K562 (cell line): ENCODE results near the gene MED15. TPM values are rescaled to one million over a fixed set of nuclear protein-coding genes. Genes with fewer than 3 reads are reported as not detected.

ENCODE experiments used
- CEBPG ChIP-seq, 3 experiments: fragments of 200-800 bp in 1 of 3; sonication (Bioruptor generic) in 1 of 3; sonication (generic) in 1 of 3; formaldehyde crosslinking in 1 of 3; IDR thresholded peaks in 2 of 3; conservative IDR thresholded peaks in 1 of 3; 2 replicates each; pipeline versions ENCODE4 v1.6.1 to v1.8.0; 2016 to 2022; ENCODE audit warnings: missing compliant biosample characterization in 2 of 3, missing genetic modification characterization in 2 of 3, mild to moderate bottlenecking in 1 of 3, missing genetic modification reagents in 1 of 3
- DEAF1 ChIP-seq: fragments of 450-650 bp; formaldehyde crosslinking; IDR thresholded peaks from 2 replicates; pipeline ENCODE4 v1.4.0; 2020; ENCODE audit warnings: mild to moderate bottlenecking, moderate library complexity
- EHMT2 ChIP-seq: fragments of 450-650 bp; IDR thresholded peaks from 2 replicates; pipeline ENCODE4 v1.6.1; 2018; ENCODE audit warnings: antibody characterized with exemption
- ELF1 ChIP-seq: fragments of 200-800 bp; sonication (Bioruptor generic); IDR thresholded peaks from 2 replicates; pipeline ENCODE4 v1.6.1; 2016; ENCODE audit warnings: missing genetic modification characterization, missing compliant biosample characterization
- ETV5 ChIP-seq: sonication (generic); formaldehyde crosslinking; IDR thresholded peaks from 2 replicates; pipeline ENCODE4 v1.4.0; 2020; ENCODE audit warnings: low read depth, mild to moderate bottlenecking, missing genetic modification reagents
- FOXP1 ChIP-seq: sonication (generic); formaldehyde crosslinking; IDR thresholded peaks from 2 replicates; pipeline ENCODE4 v1.8.0; 2022; ENCODE audit warnings: mild to moderate bottlenecking, missing genetic modification reagents
- ILF3 ChIP-seq: fragments of 450-650 bp; IDR thresholded peaks from 2 replicates; pipeline ENCODE4 v1.6.1; 2018; ENCODE audit warnings: antibody characterized with exemption, mild to moderate bottlenecking, moderate library complexity, borderline replicate concordance
- MCM3 ChIP-seq: fragments of 450-650 bp; IDR thresholded peaks from 2 replicates; pipeline ENCODE4 v1.6.1; 2016
- NFXL1 ChIP-seq: fragments of 450-650 bp; formaldehyde crosslinking; IDR thresholded peaks from 2 replicates; pipeline ENCODE4 v1.4.0; 2021; ENCODE audit warnings: mild to moderate bottlenecking
- PTRF ChIP-seq: fragments of 450-650 bp; IDR thresholded peaks from 2 replicates; pipeline ENCODE4 v1.6.1; 2016; ENCODE audit warnings: mild to moderate bottlenecking, missing genetic modification characterization, missing compliant biosample characterization
- SRF ChIP-seq, 2 experiments: fragments of 250-450, 450-650 bp in 1 of 2; sonication (Bioruptor Pico) in 1 of 2; sonication (generic) in 1 of 2; formaldehyde crosslinking; IDR thresholded peaks; 2 replicates each; pipeline versions ENCODE4 v1.5.0 to v1.5.1; 2020 to 2022; ENCODE audit warnings: mild to moderate bottlenecking in 1 of 2, missing genetic modification reagents in 1 of 2
- TBL1XR1 ChIP-seq, 2 experiments: IDR thresholded peaks; 2 replicates each; pipeline ENCODE4 v1.6.1; 2012; ENCODE audit warnings: improper control_type of control experiment in 2 of 2, low read length in 2 of 2, mild to moderate bottlenecking in 1 of 2
- TEAD4 ChIP-seq, 2 experiments: sonication (generic) in 1 of 2; formaldehyde crosslinking in 1 of 2; IDR thresholded peaks; 2 replicates each; pipeline versions ENCODE4 v1.6.1 to v1.8.0; 2012 to 2022; ENCODE audit warnings: borderline replicate concordance in 1 of 2, inconsistent platforms in 1 of 2, low read length in 1 of 2, mild to moderate bottlenecking in 1 of 2, missing genetic modification reagents in 1 of 2
- XRCC5 ChIP-seq: fragments of 200-400 bp; formaldehyde crosslinking; IDR thresholded peaks from 2 replicates; pipeline ENCODE4 v1.6.1; 2017; ENCODE audit warnings: low read depth, mild to moderate bottlenecking, low read length
- ZNF12 ChIP-seq: sonication (generic); formaldehyde crosslinking; IDR thresholded peaks from 2 replicates; pipeline ENCODE4 v1.4.0; 2020; ENCODE audit warnings: mild to moderate bottlenecking, missing genetic modification reagents
- ZNF431 ChIP-seq: sonication (generic); formaldehyde crosslinking; IDR thresholded peaks from 2 replicates; pipeline ENCODE4 v1.8.0; 2022; ENCODE audit warnings: mild to moderate bottlenecking, missing genetic modification reagents
- polyA plus RNA-seq, 8 experiments: library from polyadenylated mRNA; depleted of rRNA in 4 of 8; stranded (reverse) in 5 of 8; unstranded in 3 of 8; fragments of >200 nt; fragmentation: Nextera tagmentation in 2 of 8; fragmentation: Illumina TruSeq in 1 of 8; extraction: Ambion mirVana in 2 of 8; extraction: Trizol in 1 of 8; gene quantifications; 2 replicates each; pipeline versions ENCODE4 v1.2.1 to v1.2.3, GENCODE V29; 2011 to 2014; ENCODE audit warnings: inconsistent platforms in 1 of 8, missing spikeins in 1 of 8
- total RNA-seq, 7 experiments: library from RNA; depleted of rRNA in 6 of 7; stranded (reverse); fragments of >200 nt in 6 of 7; fragmentation: Illumina TruSeq in 2 of 7; extraction: Trizol in 2 of 7; gene quantifications; 2 replicates each; pipeline versions ENCODE4 v1.2.1 to v1.2.3, GENCODE V29; 2011 to 2021; ENCODE audit warnings: low replicate concordance in 1 of 7
- TF ChIP-seq, protein P1 (sequence below), 2 experiments: fragments of 450-650 bp in 1 of 2; sonication (generic) in 1 of 2; formaldehyde crosslinking; conservative IDR thresholded peaks; 2 replicates each; pipeline versions ENCODE4 v1.4.0 to v1.8.1; 2020 to 2022; ENCODE audit warnings: mild to moderate bottlenecking in 1 of 2, missing genetic modification reagents in 1 of 2
- TF ChIP-seq, protein P2 (sequence below): fragments of 450-650 bp; formaldehyde crosslinking; conservative IDR thresholded peaks from 2 replicates; pipeline ENCODE4 v1.4.0; 2022; ENCODE audit warnings: mild to moderate bottlenecking, missing genetic modification characterization
- TF ChIP-seq, protein P3 (sequence below): sonication (generic); formaldehyde crosslinking; IDR thresholded peaks from 2 replicates; pipeline ENCODE4 v1.8.0; 2022; ENCODE audit warnings: missing genetic modification reagents, mild to moderate bottlenecking, moderate library complexity, borderline replicate concordance

Gene MED15
- total and polyA plus RNA-seq, 9 of the 15 experiments (the other 6 are each of a cell fraction or from before 2014, with no cell fraction given) = 4.0 to 271 (median 60.1) TPM

DNA sequence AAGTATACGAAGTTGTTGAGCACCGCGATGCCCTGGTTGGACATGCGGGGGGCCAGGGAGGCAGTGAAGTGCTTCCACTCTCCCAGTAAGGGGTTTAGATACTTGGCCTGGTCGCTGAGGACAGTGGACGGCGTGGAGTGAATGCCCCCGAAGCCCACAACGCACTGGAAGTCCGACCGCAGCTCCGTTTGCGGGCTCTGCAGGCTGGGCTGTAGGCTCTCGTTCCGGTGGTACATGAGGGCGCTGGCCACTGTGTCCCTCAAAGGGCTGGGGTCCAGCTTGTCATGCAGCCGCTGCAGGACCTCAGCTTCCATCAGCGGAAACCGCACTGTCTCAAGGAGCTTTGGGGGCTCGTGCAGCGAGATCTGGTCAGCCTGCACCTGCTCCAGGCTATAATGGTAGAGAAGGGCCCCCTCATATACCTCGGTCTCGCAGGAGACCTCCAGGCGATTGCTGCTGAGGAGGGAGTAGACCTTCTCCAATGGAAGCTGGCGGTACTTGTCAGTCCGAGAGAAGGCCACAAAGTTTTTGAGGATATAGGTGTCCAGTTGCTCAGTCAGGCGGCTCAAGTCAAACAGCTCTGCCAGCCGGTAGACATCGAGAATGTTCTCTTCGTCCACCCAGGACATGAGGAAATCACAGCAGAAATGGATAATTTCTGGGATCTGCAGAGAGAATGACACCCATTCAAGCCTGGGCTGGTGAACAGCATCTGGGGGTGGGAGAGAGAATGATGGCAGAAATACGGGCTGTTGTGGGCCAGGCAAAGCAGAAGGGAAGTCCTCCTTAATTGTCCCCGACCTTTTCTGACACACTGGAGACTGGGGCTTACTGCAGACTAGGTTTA is 42.3 kb upstream of the MED15 start (continued):
- TF ChIP-seq ETV5 (CRISPR knock-in tag) = peak; percentile 56
- TF ChIP-seq FOXP1 (CRISPR knock-in tag) = peak; percentile 0; the same call in 1 of the 2 replicates
- TF ChIP-seq, protein P1, sequence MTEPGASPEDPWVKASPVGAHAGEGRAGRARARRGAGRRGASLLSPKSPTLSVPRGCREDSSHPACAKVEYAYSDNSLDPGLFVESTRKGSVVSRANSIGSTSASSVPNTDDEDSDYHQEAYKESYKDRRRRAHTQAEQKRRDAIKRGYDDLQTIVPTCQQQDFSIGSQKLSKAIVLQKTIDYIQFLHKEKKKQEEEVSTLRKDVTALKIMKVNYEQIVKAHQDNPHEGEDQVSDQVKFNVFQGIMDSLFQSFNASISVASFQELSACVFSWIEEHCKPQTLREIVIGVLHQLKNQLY (CRISPR knock-in tag; conservative IDR thresholded peaks at IDR 0.05) = no peak
- TF ChIP-seq ZNF12 (CRISPR knock-in tag) = peak; percentile 47; the same call in 1 of the 2 replicates
- no peak for TF ChIP-seq PTRF (tag)
- no peak for TF ChIP-seq DEAF1 (CRISPR knock-in tag)
- peak; percentile 64; the same call in 1 of the 2 replicates for TF ChIP-seq ZNF431 (CRISPR knock-in tag)
- TF ChIP-seq, protein P2, sequence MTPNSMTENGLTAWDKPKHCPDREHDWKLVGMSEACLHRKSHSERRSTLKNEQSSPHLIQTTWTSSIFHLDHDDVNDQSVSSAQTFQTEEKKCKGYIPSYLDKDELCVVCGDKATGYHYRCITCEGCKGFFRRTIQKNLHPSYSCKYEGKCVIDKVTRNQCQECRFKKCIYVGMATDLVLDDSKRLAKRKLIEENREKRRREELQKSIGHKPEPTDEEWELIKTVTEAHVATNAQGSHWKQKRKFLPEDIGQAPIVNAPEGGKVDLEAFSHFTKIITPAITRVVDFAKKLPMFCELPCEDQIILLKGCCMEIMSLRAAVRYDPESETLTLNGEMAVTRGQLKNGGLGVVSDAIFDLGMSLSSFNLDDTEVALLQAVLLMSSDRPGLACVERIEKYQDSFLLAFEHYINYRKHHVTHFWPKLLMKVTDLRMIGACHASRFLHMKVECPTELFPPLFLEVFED (CRISPR knock-in tag) = peak; percentile 66; the same call in 1 of the 2 replicates
- 0 out of 2 replicates have a peak, but pooled peaks have one; percentile 17 for TF ChIP-seq CEBPG (CRISPR knock-in tag; IDR thresholded peaks at IDR 0.05)
- TF ChIP-seq CEBPG (tag; conservative IDR thresholded peaks at IDR 0.05 in 1 of 2, IDR thresholded peaks at IDR 0.05 in 1 of 2) = no peak
- TF ChIP-seq MCM3 = no peak
- TF ChIP-seq TBL1XR1 (IDR thresholded peaks at IDR 0.05; ENCODE audit: low read length in 2 of 2) = peak in 1 of 2 experiments; percentile 1; a peak in 1 of 4 replicates
- no peak for TF ChIP-seq NFXL1
- TF ChIP-seq SRF (CRISPR knock-in tag; IDR thresholded peaks at IDR 0.05) = peak in 1 of 2 experiments; percentile 31; a peak in 1 of 4 replicates
- TF ChIP-seq ILF3 = no peak
- TF ChIP-seq TEAD4 (IDR thresholded peaks at IDR 0.05; ENCODE audit: low read length) = no peak
- 0 out of 2 replicates have a peak, but pooled peaks have one; percentile 20 for TF ChIP-seq TEAD4 (CRISPR knock-in tag; IDR thresholded peaks at IDR 0.05; ENCODE audit: borderline replicate concordance)
- no peak for TF ChIP-seq ELF1
- TF ChIP-seq, protein P3, sequence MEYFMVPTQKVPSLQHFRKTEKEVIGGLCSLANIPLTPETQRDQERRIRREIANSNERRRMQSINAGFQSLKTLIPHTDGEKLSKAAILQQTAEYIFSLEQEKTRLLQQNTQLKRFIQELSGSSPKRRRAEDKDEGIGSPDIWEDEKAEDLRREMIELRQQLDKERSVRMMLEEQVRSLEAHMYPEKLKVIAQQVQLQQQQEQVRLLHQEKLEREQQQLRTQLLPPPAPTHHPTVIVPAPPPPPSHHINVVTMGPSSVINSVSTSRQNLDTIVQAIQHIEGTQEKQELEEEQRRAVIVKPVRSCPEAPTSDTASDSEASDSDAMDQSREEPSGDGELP (CRISPR knock-in tag) = 0 out of 2 replicates have a peak, but pooled peaks have one; percentile 7
- TF ChIP-seq XRCC5 = 0 out of 2 replicates have a peak, but pooled peaks have one; percentile 25
- TF ChIP-seq EHMT2 = no peak
